ENCODE measurements around the gene SMO. TPM values are rescaled to one million over a fixed set of nuclear protein-coding genes. Genes with fewer than 3 reads are reported as not detected.

Gene SMO
- total RNA-seq, 8 experiments from 2014 or later, result 2.9 to 33.9 (median 10.6) TPM

GRCh38 chr7:129184981-129185670, 3.3 kb upstream of the SMO start:
- in situ Hi-C loops (cut with MboI; ENCODE audit: low pct_unique_long_range_greater_than_20kb in 2 of 9, low sequenced_read_pairs in 9 of 9, unreplicated experiment in 9 of 9), result no loop called here
- H3K4me1 ChIP-seq (replicated peaks in 1 of 2), result peaks cover under 1 to 5% of the 10 kb centered on the region in 2 donors
- WGBS, 10 experiments, result 29 to 93% (median 82%) methylated on average over 1 to 6 of the region's 6 CpGs; no CpG with 5 or more reads in 3 of the 10 experiments
- H3K27ac ChIP-seq, result no peak overlapping the region
- peak in 2 of 8 experiments; percentile 31 to 48 for ATAC-seq (replicated peaks in 6 of 8)
- no peak overlapping the region for H3K4me3 ChIP-seq

GRCh38 chr7:129186749-129187260, 1.6 kb upstream of the SMO start:
- in situ Hi-C loops (cut with MboI; ENCODE audit: low pct_unique_long_range_greater_than_20kb in 2 of 9, low sequenced_read_pairs in 9 of 9, unreplicated experiment in 9 of 9), result no loop called here
- no peak for ATAC-seq (replicated peaks in 6 of 8)
- peaks cover 5 to 17% of the 10 kb centered on the region in 2 donors for H3K4me1 ChIP-seq (replicated peaks in 1 of 2)
- 58 to 100% (median 83%) methylated on average over 1 to 5 of the region's 6 CpGs; no CpG with 5 or more reads in 2 of the 10 experiments for WGBS, 10 experiments
- no peak overlapping the region for H3K4me3 ChIP-seq
- H3K27ac ChIP-seq, result no peak overlapping the region

- peak overlapping the region; percentile 43 to 88 (median 59) for H3K4me3 ChIP-seq
Observed at GRCh38 chr7:129187681-129188371, 607 bp upstream of the SMO start.

GRCh38 chr7:129188892-129189660, 643 bp downstream of the SMO start:
- peak overlapping the region in 1 of 2 donors; percentile 79 for H3K27ac ChIP-seq
- peak overlapping the region; percentile 43 to 88 (median 59) for H3K4me3 ChIP-seq
- ATAC-seq (replicated peaks in 6 of 8), result peak; percentile 49 to 67 (median 59)

More at GRCh38 chr7:129187681-129188371, 607 bp upstream of the SMO start:
- in situ Hi-C loops (cut with MboI; ENCODE audit: low pct_unique_long_range_greater_than_20kb in 2 of 9, low sequenced_read_pairs in 9 of 9, unreplicated experiment in 9 of 9), result no loop called here
- peaks cover 5 to 17% of the 10 kb centered on the region in 2 donors for H3K4me1 ChIP-seq (replicated peaks in 1 of 2)
- H3K27ac ChIP-seq, result no peak overlapping the region
- 0 to 100% (median 30%) methylated on average over 1 to 11 of the region's 14 CpGs; no CpG with 5 or more reads in 2 of the 10 experiments for WGBS, 10 experiments
- ATAC-seq (replicated peaks in 6 of 8), result no peak

DNA sequence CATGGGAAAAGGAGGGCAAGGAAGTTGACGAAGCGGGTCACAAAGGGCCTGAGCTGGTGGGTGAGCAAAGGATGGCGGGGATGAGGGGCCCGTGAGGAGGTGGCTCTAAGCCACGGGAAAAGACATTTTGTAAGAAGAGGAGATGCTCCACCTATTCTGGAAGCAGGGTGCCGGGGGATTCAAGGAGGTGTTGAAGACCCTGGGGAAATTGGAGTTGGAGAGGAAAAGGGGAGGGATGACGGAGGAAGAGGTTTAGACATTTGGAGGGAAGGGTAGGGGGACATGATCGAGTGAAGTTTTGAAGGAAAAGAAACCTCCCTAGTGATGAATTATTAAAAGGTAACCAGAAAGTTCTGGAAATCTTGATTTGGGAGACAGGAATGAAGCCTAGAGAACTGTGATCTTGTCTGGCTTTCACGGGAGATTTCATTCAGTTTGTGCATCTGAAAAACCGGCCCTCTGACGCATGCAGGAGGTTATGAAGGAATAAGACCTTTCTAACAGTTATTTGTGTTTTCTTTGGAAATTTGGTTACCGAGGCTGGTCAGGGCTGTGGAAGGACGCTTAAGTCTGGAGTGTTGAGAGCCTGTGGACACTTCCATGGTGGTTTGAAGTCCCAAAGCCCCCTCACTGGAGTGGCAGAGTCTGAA, 1.4 kb downstream of the SMO start:
- 2 to 40% (median 20%) methylated on average over 1 to 11 of the region's 13 CpGs; no CpG with 5 or more reads in 1 of the 10 experiments for WGBS, 10 experiments
- in situ Hi-C loops (cut with MboI; ENCODE audit: low pct_unique_long_range_greater_than_20kb in 2 of 9, low sequenced_read_pairs in 9 of 9, unreplicated experiment in 9 of 9), result no loop called here
- Histone ChIP-seq H3K4me1 (replicated peaks in 1 of 2) (peaks cover 5 to 17% of the 10 kb centered on the region in 2 donors), H3K27ac (no peak overlapping the region), H3K4me3 (peak overlapping the region; percentile 43 to 88 (median 59))
- ATAC-seq (replicated peaks in 6 of 8), result peak in 4 of 8 experiments; percentile 2 to 11 (median 5)

More at GRCh38 chr7:129188892-129189660, 643 bp downstream of the SMO start:
- peaks cover 5 to 17% of the 10 kb centered on the region in 2 donors for H3K4me1 ChIP-seq (replicated peaks in 1 of 2)
- in situ Hi-C loops (cut with MboI; ENCODE audit: low pct_unique_long_range_greater_than_20kb in 2 of 9, low sequenced_read_pairs in 9 of 9, unreplicated experiment in 9 of 9), result no loop called here
- WGBS, 10 experiments, result 0% methylated on average over 1 of the region's 83 CpGs; no CpG with 5 or more reads in 9 of the 10 experiments

GRCh38 chr7:129191272-129191671, 2.8 kb downstream of the SMO start:
- in situ Hi-C loops (cut with MboI; ENCODE audit: low pct_unique_long_range_greater_than_20kb in 2 of 9, low sequenced_read_pairs in 9 of 9, unreplicated experiment in 9 of 9), result no loop called here
- 17 to 100% (median 83%) methylated on average over 1 to 3 of the region's 3 CpGs; no CpG with 5 or more reads in 3 of the 10 experiments for WGBS, 10 experiments

GRCh38 chr7:129193892-129194291, 5.5 kb downstream of the SMO start:
- Histone ChIP-seq H3K4me3 (no peak overlapping the region), H3K27ac (no peak overlapping the region), H3K4me1 (replicated peaks in 1 of 2) (peaks cover 5 to 14% of the 10 kb centered on the region in 2 donors)
- in situ Hi-C loops (cut with MboI; ENCODE audit: low pct_unique_long_range_greater_than_20kb in 2 of 9, low sequenced_read_pairs in 9 of 9, unreplicated experiment in 9 of 9), result no loop called here
- WGBS, 10 experiments, result 100% methylated on average over 1 of the region's 3 CpGs; no CpG with 5 or more reads in 9 of the 10 experiments
- ATAC-seq (replicated peaks in 6 of 8), result no peak

More at GRCh38 chr7:129191272-129191671, 2.8 kb downstream of the SMO start:
- Histone ChIP-seq H3K4me3 (no peak overlapping the region), H3K4me1 (replicated peaks in 1 of 2) (peaks cover 5 to 17% of the 10 kb centered on the region in 2 donors), H3K27ac (no peak overlapping the region)
- no peak for ATAC-seq (replicated peaks in 6 of 8)

DNA sequence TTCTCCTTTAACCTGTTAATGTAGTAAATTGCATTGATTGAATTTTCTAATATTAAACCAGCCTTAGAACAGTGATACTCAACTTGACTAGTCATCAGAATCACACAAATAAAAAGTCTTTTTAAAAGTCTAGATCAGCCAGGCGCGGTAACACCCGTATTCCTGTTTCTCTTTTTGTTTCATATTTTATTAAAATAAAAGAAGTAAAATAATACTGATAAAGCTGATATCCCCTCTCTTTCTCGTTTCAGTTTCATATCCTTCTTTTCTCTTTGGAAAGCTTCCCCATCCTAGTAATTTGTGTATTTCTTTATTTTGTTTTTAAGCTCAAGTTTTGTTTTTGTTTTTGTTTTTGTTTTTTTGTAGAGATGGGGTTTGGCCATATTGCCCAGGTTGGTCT, 9.3 kb downstream of the SMO start:
- Histone ChIP-seq H3K27ac (no peak overlapping the region), H3K4me1 (replicated peaks in 1 of 2) (no peaks in the 10 kb centered on the region), H3K4me3 (no peak overlapping the region)
- in situ Hi-C loops (cut with MboI; ENCODE audit: low pct_unique_long_range_greater_than_20kb in 2 of 9, low sequenced_read_pairs in 9 of 9, unreplicated experiment in 9 of 9), result no loop called here
- ATAC-seq (replicated peaks in 6 of 8), result no peak
- 83 to 100% (median 91%) methylated on average over 1 to 4 of the region's 4 CpGs for WGBS, 10 experiments

DNA sequence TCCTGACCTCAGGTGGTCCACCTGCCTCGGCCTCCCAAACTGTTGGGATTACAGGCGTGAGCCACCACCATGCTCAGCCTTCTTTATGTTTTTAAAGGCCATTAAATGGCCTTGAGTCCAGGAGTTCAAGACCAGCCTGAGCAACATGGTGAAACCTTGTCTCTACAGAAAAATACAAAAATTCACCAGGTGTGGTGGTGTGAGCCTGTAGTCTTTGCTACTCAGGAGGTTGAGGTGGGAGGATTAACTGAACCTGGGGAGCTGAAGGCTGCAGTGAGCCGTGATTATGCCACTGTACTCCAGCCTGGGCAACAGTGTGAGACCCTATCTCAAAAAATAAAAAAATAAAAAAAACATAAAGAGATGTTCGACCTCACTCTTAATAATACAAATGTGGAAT, 11.0 kb downstream of the SMO start:
- ATAC-seq (replicated peaks in 6 of 8), result no peak
- H3K4me3 ChIP-seq, result no peak overlapping the region
- H3K27ac ChIP-seq, result no peak overlapping the region
- in situ Hi-C loops (cut with MboI; ENCODE audit: low pct_unique_long_range_greater_than_20kb in 2 of 9, low sequenced_read_pairs in 9 of 9, unreplicated experiment in 9 of 9), result no loop called here
- no peaks in the 10 kb centered on the region for H3K4me1 ChIP-seq (replicated peaks in 1 of 2)
- WGBS, 10 experiments, result 50 to 100% (median 93%) methylated on average over 1 to 4 of the region's 4 CpGs

DNA sequence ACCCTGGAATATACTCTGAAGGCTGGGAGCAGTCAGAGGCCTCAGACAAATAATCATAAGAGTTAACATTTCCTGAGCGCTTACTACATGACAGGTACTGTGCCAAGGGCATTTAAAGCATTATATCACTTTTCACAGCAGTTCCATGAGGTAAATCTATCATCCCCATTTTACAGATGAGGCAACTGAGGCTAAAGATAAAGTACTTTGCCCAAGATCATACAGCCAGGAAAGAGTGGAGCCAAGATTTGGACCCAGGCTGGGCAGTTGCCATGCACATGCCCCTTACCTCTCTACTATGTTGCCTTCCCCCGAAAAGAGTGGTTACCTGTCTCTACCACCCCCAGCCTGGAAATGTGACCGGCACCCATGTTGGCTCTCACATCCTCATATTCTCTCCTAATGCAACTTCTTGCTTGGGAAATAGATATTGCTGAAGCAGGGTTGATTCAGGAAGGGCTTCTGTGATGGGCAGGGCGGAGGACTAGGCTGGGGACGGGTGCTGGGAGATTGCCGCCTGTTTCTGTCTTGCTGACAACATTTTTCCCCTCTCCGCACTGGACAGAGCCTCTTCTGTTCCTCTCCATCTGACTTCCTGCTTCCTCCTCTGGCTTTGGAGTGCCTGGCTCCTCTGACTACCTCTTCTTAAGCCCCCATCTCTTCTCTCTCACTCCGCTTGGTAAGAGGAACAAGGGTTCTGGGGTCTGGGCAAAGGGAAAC, 13.8 kb downstream of the SMO start:
- no peak overlapping the region for H3K27ac ChIP-seq
- H3K4me3 ChIP-seq, result no peak overlapping the region
- WGBS, 10 experiments, result 76 to 100% (median 93%) methylated on average over 1 to 6 of the region's 8 CpGs; no CpG with 5 or more reads in 1 of the 10 experiments
- no peaks in the 10 kb centered on the region for H3K4me1 ChIP-seq (replicated peaks in 1 of 2)
- ATAC-seq (replicated peaks in 6 of 8), result no peak
- in situ Hi-C loops (cut with MboI; ENCODE audit: low pct_unique_long_range_greater_than_20kb in 2 of 9, low sequenced_read_pairs in 9 of 9, unreplicated experiment in 9 of 9), result loop anchor here in 4 of 9 experiments (25.0 kb wide), 3 partner anchors 260 to 810 kb away; no protein-coding TSS in a partner anchor

- WGBS, 10 experiments, result 20 to 96% (median 88%) methylated on average over 1 to 3 of the region's 14 CpGs; no CpG with 5 or more reads in 4 of the 10 experiments
Observed at GRCh38 chr7:129203050-129203741, 14.8 kb downstream of the SMO start.

More at GRCh38 chr7:129203050-129203741, 14.8 kb downstream of the SMO start:
- ATAC-seq (replicated peaks in 6 of 8), result no peak
- H3K4me1 ChIP-seq (replicated peaks in 1 of 2), result no peaks in the 10 kb centered on the region
- in situ Hi-C loops (cut with MboI; ENCODE audit: low pct_unique_long_range_greater_than_20kb in 2 of 9, low sequenced_read_pairs in 9 of 9, unreplicated experiment in 9 of 9), result loop anchor here in 4 of 9 experiments (25.0 kb wide), 3 partner anchors 259 to 809 kb away; no protein-coding TSS in a partner anchor
- no peak overlapping the region for H3K4me3 ChIP-seq
- H3K27ac ChIP-seq, result no peak overlapping the region
